Measurements from ENCODE around the gene RADIL. TPM values are rescaled to one million over a fixed set of nuclear protein-coding genes. Genes with fewer than 3 reads are reported as not detected.

Gene RADIL
- total and polyA plus RNA-seq, 4 donors: 0.25 to 15.0 (median 7.5) TPM

DNA sequence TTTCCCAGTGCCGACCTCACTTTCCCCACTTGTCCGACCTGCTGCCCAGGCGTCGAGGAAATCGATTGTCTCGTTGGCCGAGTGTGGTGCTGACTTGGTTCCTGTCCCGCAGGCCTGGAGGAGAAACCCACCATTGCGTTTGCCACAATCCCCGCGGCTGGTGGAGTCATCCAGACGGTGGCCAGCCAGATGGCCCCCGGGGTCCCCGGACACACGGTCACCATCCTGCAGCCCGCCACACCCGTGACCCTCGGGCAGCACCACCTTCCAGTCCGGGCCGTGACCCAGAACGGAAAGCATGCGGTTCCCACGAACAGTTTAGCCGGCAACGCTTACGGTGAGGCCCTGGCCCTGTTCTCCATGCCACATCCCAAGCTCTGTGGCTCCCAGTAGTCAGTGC lies 122.6 kb downstream of the RADIL start:
- Histone ChIP-seq H3K4me3 (ENCODE audit: low read length in 2 of 2) (no peak overlapping the region), H3K9me3 (ENCODE audit: control insufficient read depth, low read length) (no peaks in the 10 kb centered on the region), H3K4me1 (ENCODE audit: control insufficient read depth in 1 of 2, insufficient read depth in 2 of 2, low read length in 2 of 2) (no peaks in the 10 kb centered on the region), H3K27me3 (ENCODE audit: control insufficient read depth in 1 of 2, insufficient read depth in 2 of 2, low read length in 1 of 2) (no peaks in the 10 kb centered on the region), H3K36me3 (ENCODE audit: control insufficient read depth in 1 of 2, insufficient read depth in 2 of 2, low read length in 1 of 2) (peaks cover 0 to 8% of the 10 kb centered on the region in 2 donors), H3K27ac (ENCODE audit: low read depth in 1 of 2, low read length in 2 of 2) (no peak overlapping the region)
- intact Hi-C loops (cut with DNase I): no loop called here
- DNase-seq (no peak), ATAC-seq (ENCODE audit: low FRiP score) (no peak)
- 93 to 94% methylated on average over 26 of the region's 26 CpGs for WGBS, 2 donors

- Histone ChIP-seq H3K27me3 (ENCODE audit: control insufficient read depth in 1 of 2, insufficient read depth in 2 of 2, low read length in 1 of 2) (no peaks in the 10 kb centered on the region), H3K9me3 (ENCODE audit: control insufficient read depth, low read length) (no peaks in the 10 kb centered on the region), H3K4me1 (ENCODE audit: control insufficient read depth in 1 of 2, insufficient read depth in 2 of 2, low read length in 2 of 2) (no peaks in the 10 kb centered on the region), H3K36me3 (ENCODE audit: control insufficient read depth in 1 of 2, insufficient read depth in 2 of 2, low read length in 1 of 2) (peaks cover 0 to 10% of the 10 kb centered on the region in 2 donors), H3K4me3 (ENCODE audit: low read length in 2 of 2) (no peak overlapping the region), H3K27ac (ENCODE audit: low read depth in 1 of 2, low read length in 2 of 2) (no peak overlapping the region)
- intact Hi-C loops (cut with DNase I): no loop called here
- 96% methylated on average over 40 of the region's 40 CpGs for WGBS, 2 donors
- peak; percentile 46 for ATAC-seq (ENCODE audit: low FRiP score)
- DNase-seq: no peak
Observed at GRCh38 chr7:4759211-4759610, 124.3 kb downstream of the RADIL start.

DNA sequence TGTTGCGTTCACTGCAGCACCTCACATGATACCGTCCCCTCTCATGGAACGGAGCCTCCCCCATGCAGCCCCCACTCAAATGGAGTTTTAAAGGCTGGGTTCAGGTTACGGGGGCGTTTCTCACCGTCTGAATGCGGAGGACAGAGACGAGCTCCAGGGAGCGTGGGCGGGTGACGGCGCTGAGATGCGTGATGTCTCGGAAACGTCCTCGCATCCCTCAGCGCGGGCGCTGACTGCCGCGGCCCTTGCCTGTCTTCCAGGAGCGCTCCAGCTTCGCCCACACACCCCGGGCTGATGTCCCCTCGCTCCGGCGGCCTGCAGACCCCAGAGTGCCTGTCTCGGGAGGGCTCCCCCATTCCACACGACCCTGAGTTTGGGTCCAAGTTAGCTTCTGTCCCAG lies 124.7 kb downstream of the RADIL start:
- DNase-seq: no peak
- ATAC-seq (ENCODE audit: low FRiP score): no peak
- intact Hi-C loops (cut with DNase I): no loop called here

DNA sequence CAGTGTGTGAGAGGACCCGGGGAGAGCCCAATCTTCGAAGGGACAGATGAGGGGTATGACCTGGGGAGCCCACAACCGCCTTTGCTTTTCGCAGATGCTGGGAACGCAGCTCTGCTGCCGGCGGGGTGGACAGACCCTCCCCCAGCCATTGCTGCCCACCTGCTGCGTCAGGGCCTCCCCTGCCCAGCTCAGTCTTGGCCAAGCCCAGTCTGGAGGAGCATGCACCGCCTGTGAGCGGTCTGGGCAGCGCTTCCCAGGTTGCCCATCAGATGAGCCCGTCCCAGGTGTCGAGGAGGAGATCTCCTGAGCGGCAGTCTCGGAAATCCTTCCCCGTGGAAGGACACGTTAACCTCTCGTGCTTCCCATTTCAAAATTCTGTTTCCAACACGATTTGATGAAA lies 125.4 kb downstream of the RADIL start:
- WGBS, 2 donors: 92 to 94% methylated on average over 19 of the region's 19 CpGs
- Histone ChIP-seq H3K36me3 (ENCODE audit: control insufficient read depth in 1 of 2, insufficient read depth in 2 of 2, low read length in 1 of 2) (peaks cover 0 to 8% of the 10 kb centered on the region in 2 donors), H3K4me3 (ENCODE audit: low read length in 2 of 2) (no peak overlapping the region)

More for the DNA sequence above, 124.7 kb downstream of the RADIL start:
- Histone ChIP-seq H3K4me1 (ENCODE audit: control insufficient read depth in 1 of 2, insufficient read depth in 2 of 2, low read length in 2 of 2) (no peaks in the 10 kb centered on the region), H3K27me3 (ENCODE audit: control insufficient read depth in 1 of 2, insufficient read depth in 2 of 2, low read length in 1 of 2) (no peaks in the 10 kb centered on the region), H3K27ac (ENCODE audit: low read depth in 1 of 2, low read length in 2 of 2) (no peak overlapping the region), H3K9me3 (ENCODE audit: control insufficient read depth, low read length) (no peaks in the 10 kb centered on the region), H3K36me3 (ENCODE audit: control insufficient read depth in 1 of 2, insufficient read depth in 2 of 2, low read length in 1 of 2) (peaks cover 0 to 10% of the 10 kb centered on the region in 2 donors), H3K4me3 (ENCODE audit: low read length in 2 of 2) (no peak overlapping the region)
- WGBS, 2 donors: 93% methylated on average over 29 of the region's 29 CpGs

DNA sequence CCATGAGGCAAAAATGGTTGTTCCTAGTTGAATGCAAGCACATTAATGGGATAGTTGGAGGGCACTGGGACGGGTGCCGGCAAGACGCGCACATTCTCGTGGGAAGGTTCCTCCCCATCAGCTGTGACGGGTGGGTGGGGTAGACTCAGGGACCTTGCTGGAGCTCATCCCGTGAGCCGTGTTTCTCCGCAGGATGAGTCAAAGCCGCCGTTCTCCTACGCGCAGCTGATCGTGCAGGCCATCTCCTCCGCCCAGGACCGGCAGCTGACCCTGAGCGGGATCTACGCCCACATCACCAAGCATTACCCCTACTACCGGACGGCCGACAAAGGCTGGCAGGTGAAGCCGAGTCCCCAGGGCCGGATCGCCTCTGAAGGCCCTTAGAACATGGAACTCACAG lies 128.5 kb downstream of the RADIL start:
- H3K9me3 ChIP-seq (ENCODE audit: control insufficient read depth, low read length): no peaks in the 10 kb centered on the region
- H3K27me3 ChIP-seq (ENCODE audit: control insufficient read depth in 1 of 2, insufficient read depth in 2 of 2, low read length in 1 of 2): no peaks in the 10 kb centered on the region
- H3K4me3 ChIP-seq (ENCODE audit: low read length in 2 of 2): no peak overlapping the region
- no peaks in the 10 kb centered on the region for H3K4me1 ChIP-seq (ENCODE audit: control insufficient read depth in 1 of 2, insufficient read depth in 2 of 2, low read length in 2 of 2)
- peaks cover 0 to 2% of the 10 kb centered on the region in 2 donors for H3K36me3 ChIP-seq (ENCODE audit: control insufficient read depth in 1 of 2, insufficient read depth in 2 of 2, low read length in 1 of 2)
- DNase-seq (no peak), ATAC-seq (ENCODE audit: low FRiP score) (no peak)
- 92 to 93% methylated on average over 24 of the region's 24 CpGs for WGBS, 2 donors
- no peak overlapping the region for H3K27ac ChIP-seq (ENCODE audit: low read depth in 1 of 2, low read length in 2 of 2)
- intact Hi-C loops (cut with DNase I): no loop called here

More for the DNA sequence above, 125.4 kb downstream of the RADIL start:
- Histone ChIP-seq H3K27ac (ENCODE audit: low read depth in 1 of 2, low read length in 2 of 2) (no peak overlapping the region), H3K9me3 (ENCODE audit: control insufficient read depth, low read length) (no peaks in the 10 kb centered on the region), H3K27me3 (ENCODE audit: control insufficient read depth in 1 of 2, insufficient read depth in 2 of 2, low read length in 1 of 2) (no peaks in the 10 kb centered on the region), H3K4me1 (ENCODE audit: control insufficient read depth in 1 of 2, insufficient read depth in 2 of 2, low read length in 2 of 2) (no peaks in the 10 kb centered on the region)
- no peak for ATAC-seq (ENCODE audit: low FRiP score)
- intact Hi-C loops (cut with DNase I): no loop called here
- DNase-seq: no peak

DNA sequence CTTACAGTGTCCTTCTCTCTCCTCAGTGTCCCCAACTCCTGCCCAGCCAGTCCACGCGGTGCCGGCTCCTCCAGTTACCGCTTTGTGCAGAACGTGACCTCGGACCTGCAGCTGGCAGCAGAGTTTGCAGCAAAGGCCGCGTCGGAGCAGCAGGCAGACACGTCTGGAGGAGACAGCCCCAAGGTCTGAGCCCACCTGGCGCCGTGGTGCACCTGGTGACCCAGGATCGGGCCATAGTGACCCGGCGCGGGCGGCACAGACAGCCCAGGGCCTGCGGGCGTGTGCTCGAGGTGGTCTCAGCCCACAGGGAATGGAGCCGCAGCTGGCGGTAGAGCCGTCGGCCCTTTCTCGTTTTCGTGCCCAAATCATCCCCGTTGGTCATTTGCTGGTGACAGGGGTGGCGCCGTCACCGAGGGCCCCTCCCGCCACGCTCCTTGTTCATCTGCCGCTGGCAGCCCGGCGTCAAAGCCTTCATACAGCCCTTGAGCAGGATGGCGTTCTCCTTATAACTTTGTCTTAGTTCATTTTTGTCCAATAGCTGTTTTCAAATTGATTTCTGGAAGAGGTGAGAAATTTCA lies 129.0 kb downstream of the RADIL start:
- Histone ChIP-seq H3K27ac (ENCODE audit: low read depth in 1 of 2, low read length in 2 of 2) (no peak overlapping the region), H3K9me3 (ENCODE audit: control insufficient read depth, low read length) (no peaks in the 10 kb centered on the region), H3K27me3 (ENCODE audit: control insufficient read depth in 1 of 2, insufficient read depth in 2 of 2, low read length in 1 of 2) (no peaks in the 10 kb centered on the region), H3K4me1 (ENCODE audit: control insufficient read depth in 1 of 2, insufficient read depth in 2 of 2, low read length in 2 of 2) (no peaks in the 10 kb centered on the region), H3K4me3 (ENCODE audit: low read length in 2 of 2) (no peak overlapping the region), H3K36me3 (ENCODE audit: control insufficient read depth in 1 of 2, insufficient read depth in 2 of 2, low read length in 1 of 2) (peaks cover 0 to 2% of the 10 kb centered on the region in 2 donors)
- peak; percentile 3 for ATAC-seq (ENCODE audit: low FRiP score)
- WGBS, 2 donors: 90 to 92% methylated on average over 36 of the region's 36 CpGs
- intact Hi-C loops (cut with DNase I): loop anchor here in 1 of 2 donors (5.0 kb wide), 1 partner anchor 72 kb away; the partner anchor contains the start of gene FOXK1
- DNase-seq: no peak

GRCh38 chr7:4753598-4754432 lies 129.7 kb downstream of the RADIL start:
- intact Hi-C loops (cut with DNase I): loop anchor here in 1 of 2 donors (5.0 kb wide), 1 partner anchor 72 kb away; the partner anchor contains the start of gene FOXK1
- WGBS, 2 donors: 51 to 55% methylated on average over 31 of the region's 31 CpGs
- Histone ChIP-seq H3K27me3 (ENCODE audit: control insufficient read depth in 1 of 2, insufficient read depth in 2 of 2, low read length in 1 of 2) (no peaks in the 10 kb centered on the region), H3K4me3 (ENCODE audit: low read length in 2 of 2) (no peak overlapping the region), H3K9me3 (ENCODE audit: control insufficient read depth, low read length) (no peaks in the 10 kb centered on the region), H3K4me1 (ENCODE audit: control insufficient read depth in 1 of 2, insufficient read depth in 2 of 2, low read length in 2 of 2) (no peaks in the 10 kb centered on the region), H3K36me3 (ENCODE audit: control insufficient read depth in 1 of 2, insufficient read depth in 2 of 2, low read length in 1 of 2) (peaks cover 0 to 2% of the 10 kb centered on the region in 2 donors), H3K27ac (ENCODE audit: low read depth in 1 of 2, low read length in 2 of 2) (no peak overlapping the region)
- peak; percentile 82 to 95 for DNase-seq
- peak; percentile 84 for ATAC-seq (ENCODE audit: low FRiP score)

- Histone ChIP-seq H3K27ac (ENCODE audit: low read depth in 1 of 2, low read length in 2 of 2) (peak overlapping the region; percentile 2 to 16), H3K36me3 (ENCODE audit: control insufficient read depth in 1 of 2, insufficient read depth in 2 of 2, low read length in 1 of 2) (peaks cover 0 to 2% of the 10 kb centered on the region in 2 donors), H3K9me3 (ENCODE audit: control insufficient read depth, low read length) (no peaks in the 10 kb centered on the region), H3K4me3 (ENCODE audit: low read length in 2 of 2) (no peak overlapping the region), H3K27me3 (ENCODE audit: control insufficient read depth in 1 of 2, insufficient read depth in 2 of 2, low read length in 1 of 2) (no peaks in the 10 kb centered on the region), H3K4me1 (ENCODE audit: control insufficient read depth in 1 of 2, insufficient read depth in 2 of 2, low read length in 2 of 2) (no peaks in the 10 kb centered on the region)
- 17 to 24% methylated on average over 20 of the region's 20 CpGs for WGBS, 2 donors
- intact Hi-C loops (cut with DNase I): loop anchor here in 1 of 2 donors (5.0 kb wide), 1 partner anchor 69 kb away; the partner anchor contains the start of gene FOXK1
- DNase-seq: no peak
- no peak for ATAC-seq (ENCODE audit: low FRiP score)
Observed at GRCh38 chr7:4751398-4751947, 132.0 kb downstream of the RADIL start.

Data from aorta (tissue), 5 donors.